ENCODE measurements around the gene SPAG16. TPM values are rescaled to one million over a fixed set of nuclear protein-coding genes. Genes with fewer than 3 reads are reported as not detected.
"Not testable (repeated sequence)": the region's sequence is repeated elsewhere in the genome, so short reads cannot be mapped to it uniquely, and the experiment has no call there.

The SPAG16 gene
- total RNA-seq, 1 donor from 2014 or later = 14.4 TPM

GRCh38 chr2:213989207-213989606 is 704.9 kb downstream of the SPAG16 start:
- Mint-ChIP-seq H3K27me3 (ENCODE audit: unreplicated experiment) (no peaks in the 10 kb centered on the region), H3K36me3 (ENCODE audit: low read depth, unreplicated experiment) (no peaks in the 10 kb centered on the region), H3K9me3 (ENCODE audit: unreplicated experiment) (no peaks in the 10 kb centered on the region), H3K4me1 (ENCODE audit: unreplicated experiment) (no peaks in the 10 kb centered on the region), H3K27ac (ENCODE audit: unreplicated experiment) (no peak overlapping the region), H3K4me3 (ENCODE audit: unreplicated experiment) (no peak overlapping the region)
- DNase-seq (ENCODE audit: low spot score) = no peak
- no peak for TF ChIP-seq CTCF (IDR thresholded peaks at IDR 0.05; ENCODE audit: unreplicated experiment)

- H3K9me3 Mint-ChIP-seq (ENCODE audit: unreplicated experiment) = no peaks in the 10 kb centered on the region
- H3K4me3 Mint-ChIP-seq (ENCODE audit: unreplicated experiment) = no peak overlapping the region
- H3K36me3 Mint-ChIP-seq (ENCODE audit: low read depth, unreplicated experiment) = no peaks in the 10 kb centered on the region
- TF ChIP-seq CTCF (IDR thresholded peaks at IDR 0.05; ENCODE audit: unreplicated experiment) = no peak
- H3K27ac Mint-ChIP-seq (ENCODE audit: unreplicated experiment) = no peak overlapping the region
- H3K4me1 Mint-ChIP-seq (ENCODE audit: unreplicated experiment) = no peaks in the 10 kb centered on the region
- DNase-seq (ENCODE audit: low spot score) = no peak
- H3K27me3 Mint-ChIP-seq (ENCODE audit: unreplicated experiment) = no peaks in the 10 kb centered on the region
Measured at GRCh38 chr2:213991453-213992108, 707.3 kb downstream of the SPAG16 start.

- Mint-ChIP-seq H3K27me3 (ENCODE audit: unreplicated experiment) (no peaks in the 10 kb centered on the region), H3K36me3 (ENCODE audit: low read depth, unreplicated experiment) (no peaks in the 10 kb centered on the region), H3K9me3 (ENCODE audit: unreplicated experiment) (no peaks in the 10 kb centered on the region), H3K4me1 (ENCODE audit: unreplicated experiment) (no peaks in the 10 kb centered on the region), H3K27ac (ENCODE audit: unreplicated experiment) (no peak overlapping the region), H3K4me3 (ENCODE audit: unreplicated experiment) (no peak overlapping the region)
- DNase-seq (ENCODE audit: low spot score) = no peak
- no peak for TF ChIP-seq CTCF (IDR thresholded peaks at IDR 0.05; ENCODE audit: unreplicated experiment)
Measured at GRCh38 chr2:213995400-213996105, 711.3 kb downstream of the SPAG16 start.

GRCh38 chr2:213998976-213999375 is 714.7 kb downstream of the SPAG16 start:
- not testable (repeated sequence) for H3K9me3 Mint-ChIP-seq (ENCODE audit: unreplicated experiment); H3K36me3 Mint-ChIP-seq (ENCODE audit: low read depth, unreplicated experiment); DNase-seq (ENCODE audit: low spot score); H3K27ac Mint-ChIP-seq (ENCODE audit: unreplicated experiment); H3K4me3 Mint-ChIP-seq (ENCODE audit: unreplicated experiment); H3K27me3 Mint-ChIP-seq (ENCODE audit: unreplicated experiment); H3K4me1 Mint-ChIP-seq (ENCODE audit: unreplicated experiment)

GRCh38 chr2:214004463-214004862 is 720.2 kb downstream of the SPAG16 start:
- Mint-ChIP-seq H3K36me3 (ENCODE audit: low read depth, unreplicated experiment) (no peaks in the 10 kb centered on the region), H3K27ac (ENCODE audit: unreplicated experiment) (no peak overlapping the region), H3K27me3 (ENCODE audit: unreplicated experiment) (peaks cover under 1% of the 10 kb centered on the region), H3K4me1 (ENCODE audit: unreplicated experiment) (no peaks in the 10 kb centered on the region), H3K4me3 (ENCODE audit: unreplicated experiment) (no peak overlapping the region), H3K9me3 (ENCODE audit: unreplicated experiment) (no peaks in the 10 kb centered on the region)
- no peak for TF ChIP-seq CTCF (IDR thresholded peaks at IDR 0.05; ENCODE audit: unreplicated experiment)
- DNase-seq (ENCODE audit: low spot score) = no peak

Measured in endothelial cell (in vitro differentiated cells).